Activated CD8-positive, alpha-beta T cell treated with anti-CD3 and anti-CD28 coated beads, Interleukin-2, amount 10 ng/mL, durations not matched to agents 7 days and 5 days (primary cell): ENCODE results near the gene IRF4. TPM values are rescaled to one million over a fixed set of nuclear protein-coding genes. Genes with fewer than 3 reads are reported as not detected.
A peak's percentile ranks its signal among the peaks of the same experiment; 100 is the strongest.
"Not testable (repeated sequence)": the region's sequence is repeated elsewhere in the genome, so short reads cannot be mapped to it uniquely, and the experiment has no call there.

Experiments
- ATAC-seq: fragments of 150-1000 bp; cut with Tn5 transposase; one replicate; pipeline ENCODE4 v1.10.0; 2021; ENCODE audit warnings: moderate library complexity
- CTCF ChIA-PET: fragments of 350-600 bp; sonication (Branson Sonifier 250); formaldehyde crosslinking; loops from one replicate; lab custom pipeline; 2021; ENCODE audit warnings: antibody characterized with exemption; lab: Charles Lee
- POLR2A ChIA-PET: fragments of 350-600 bp; sonication (Branson Sonifier 250); formaldehyde crosslinking; loops from one replicate; lab custom pipeline; 2021; ENCODE audit warnings: antibody characterized with exemption; lab: Charles Lee
- DNase-seq: peaks from one replicate; pipeline ENCODE4 v3.0.0-alpha.2; 2020
- H3K27ac Mint-ChIP-seq: one replicate; pipeline ENCODE4 v1.8.0; 2021; ENCODE audit warnings: mild to moderate bottlenecking, mixed read lengths
- H3K27me3 Mint-ChIP-seq: one replicate; pipeline ENCODE4 v1.8.0; 2021; ENCODE audit warnings: low read depth, mixed read lengths
- H3K36me3 Mint-ChIP-seq: one replicate; pipeline ENCODE4 v1.8.0; 2021; ENCODE audit warnings: low read depth, mixed read lengths
- H3K4me1 Mint-ChIP-seq: one replicate; pipeline ENCODE4 v1.8.0; 2021; ENCODE audit warnings: low read depth, mixed read lengths
- H3K4me3 Mint-ChIP-seq: one replicate; pipeline ENCODE4 v1.8.0; 2021; ENCODE audit warnings: mild to moderate bottlenecking, mixed read lengths
- H3K9me3 Mint-ChIP-seq: one replicate; pipeline ENCODE4 v1.8.0; 2022; ENCODE audit warnings: mixed read lengths; ENCODE audit not compliant: insufficient read depth
- total RNA-seq, 2 experiments: library from RNA; stranded (reverse); gene quantifications; one replicate each; pipeline ENCODE4 v1.2.3, GENCODE V29; 2021

IRF4 gene
- total RNA-seq, 2 experiments from 2014 or later, result 91.2 to 95.2 TPM

DNA sequence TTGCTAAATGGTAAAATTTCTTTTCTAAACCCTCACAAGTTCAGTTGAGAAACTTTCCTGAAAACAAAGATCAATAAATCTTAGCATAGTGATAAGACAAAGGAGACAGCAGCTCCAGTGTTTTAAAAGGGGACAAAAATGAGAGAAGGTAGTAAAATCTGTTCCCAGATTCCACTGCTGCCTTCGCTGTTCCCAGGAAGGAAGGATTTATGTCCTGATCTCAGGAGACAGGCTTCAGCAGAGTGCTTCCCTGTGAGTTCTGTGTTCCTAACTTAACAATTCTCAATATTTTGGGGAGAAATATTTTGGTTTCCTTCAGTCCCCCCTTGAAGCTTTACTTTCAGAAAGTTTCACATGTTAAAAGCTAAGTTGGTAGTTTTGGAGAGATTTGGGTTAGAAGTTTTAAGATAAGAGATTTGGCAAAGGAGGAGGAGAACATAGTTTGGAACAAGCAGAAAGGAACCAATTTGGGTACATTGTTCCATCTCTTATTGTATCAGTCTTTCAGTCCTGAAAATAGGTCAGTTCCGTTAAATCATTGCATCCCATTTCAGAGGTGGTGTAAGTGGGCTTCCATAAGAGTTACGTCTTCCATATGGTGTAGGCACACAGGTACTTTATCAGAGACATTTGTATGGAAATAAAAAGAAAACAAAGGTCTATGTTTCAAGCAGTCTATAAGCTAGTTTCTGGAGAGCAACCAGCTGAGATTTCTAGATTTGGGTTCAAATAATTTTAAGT lies 20.8 kb downstream of the IRF4 start:
- Mint-ChIP-seq H3K27me3 (no peaks in the 10 kb centered on the region), H3K4me3 (no peak overlapping the region), H3K9me3 (peaks cover 28% of the 10 kb centered on the region), H3K36me3 (peaks cover 87% of the 10 kb centered on the region), H3K4me1 (peaks cover 31% of the 10 kb centered on the region), H3K27ac (peak overlapping the region; percentile 16)
- ChIA-PET CTCF (interaction anchor here (1.0 to 2.3 kb wide), 8 partner anchors 8 to 115 kb away, joined by 3 to 19 read pairs (median 4); no protein-coding TSS in a partner anchor), POLR2A (interaction anchor here (0.9 to 15.9 kb wide), 10 partner anchors 8 to 302 kb away, joined by 3 to 231 read pairs (median 4); partner anchors contain the start of gene IRF4)
- ATAC-seq (no peak), DNase-seq (no peak)

DNA sequence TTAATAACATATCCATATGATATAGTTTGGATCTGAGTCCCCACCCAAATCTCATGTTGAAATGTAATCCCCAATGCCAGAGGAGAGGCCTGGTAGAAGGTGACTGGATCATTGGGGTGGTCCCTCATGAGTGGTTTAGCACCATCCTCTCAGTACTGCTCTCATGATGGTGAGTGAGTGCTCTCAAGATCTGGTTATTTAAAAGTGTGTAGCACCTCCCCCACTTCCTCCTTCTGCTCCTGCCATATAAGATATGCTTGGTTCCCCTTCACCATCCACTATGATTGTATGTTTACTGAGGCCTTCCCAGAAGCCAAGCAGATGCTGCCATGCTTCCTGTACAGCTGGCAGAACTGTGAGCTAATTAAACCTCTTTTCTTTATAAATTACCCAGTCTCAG lies 22.9 kb downstream of the IRF4 start:
- Mint-ChIP-seq H3K4me1 (peaks cover 15% of the 10 kb centered on the region), H3K36me3 (peaks cover 67% of the 10 kb centered on the region), H3K27ac (no peak overlapping the region), H3K9me3 (peaks cover 28% of the 10 kb centered on the region), H3K4me3 (no peak overlapping the region), H3K27me3 (no peaks in the 10 kb centered on the region)
- CTCF ChIA-PET, result interaction anchor here (1.3 to 2.3 kb wide), 3 partner anchors 10 to 31 kb away, joined by 3 to 19 read pairs (median 6); partner anchors contain the start of gene IRF4
- POLR2A ChIA-PET, result interaction anchor here (15.9 kb wide), 1 partner anchor 21 kb away, joined by 231 read pairs; the partner anchor contains the start of gene IRF4
- DNase-seq (no peak), ATAC-seq (peak; percentile 34)

DNA sequence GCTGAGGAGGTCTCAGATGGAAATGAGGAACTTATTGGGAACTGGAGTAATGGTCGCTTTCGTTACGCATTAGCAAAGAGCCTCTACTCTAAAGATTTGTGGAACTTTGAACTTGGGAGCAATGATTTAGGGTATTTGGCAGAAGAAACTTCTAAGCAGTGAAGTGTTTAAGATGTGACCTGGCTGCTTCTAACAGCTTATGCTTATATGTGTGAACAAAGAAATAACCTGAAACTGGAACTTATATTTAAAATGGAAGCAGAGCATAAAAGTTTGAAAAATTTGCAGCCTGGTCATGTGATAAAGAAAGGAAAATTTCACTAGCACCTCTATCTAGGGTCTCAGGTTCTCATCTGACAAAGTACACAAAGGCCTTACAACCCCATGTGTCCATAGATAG lies 23.5 kb downstream of the IRF4 start:
- DNase-seq (no peak), ATAC-seq (no peak)
- Mint-ChIP-seq H3K27me3 (no peaks in the 10 kb centered on the region), H3K27ac (no peak overlapping the region), H3K4me3 (no peak overlapping the region), H3K4me1 (peaks cover 11% of the 10 kb centered on the region), H3K36me3 (peaks cover 61% of the 10 kb centered on the region), H3K9me3 (peaks cover 28% of the 10 kb centered on the region)
- ChIA-PET CTCF (no interaction called here), POLR2A (no interaction called here)

DNA sequence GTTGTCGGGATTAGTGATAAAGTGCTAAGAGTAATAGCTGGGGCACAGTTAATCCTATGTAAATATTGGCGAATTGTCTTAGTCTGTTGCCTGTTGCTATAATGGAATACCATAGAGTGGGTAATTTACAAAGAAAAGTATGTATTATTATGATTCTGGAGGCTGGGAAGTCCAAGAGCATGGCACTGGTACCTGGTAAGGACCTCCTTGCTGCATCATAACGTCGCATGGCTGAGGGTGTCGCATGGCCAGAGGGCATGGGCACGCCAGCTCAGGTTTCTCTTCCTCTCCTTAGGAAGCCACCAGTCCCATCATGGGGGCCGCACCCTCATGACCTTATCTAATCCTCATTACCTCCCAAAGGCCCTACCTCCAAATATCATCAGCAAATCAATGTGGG lies 29.7 kb downstream of the IRF4 start:
- ChIA-PET POLR2A (no interaction called here), CTCF (interaction anchor here (0.8 to 2.4 kb wide), 4 partner anchors 9 to 25 kb away, joined by 3 to 9 read pairs (median 4); no protein-coding TSS in a partner anchor)
- H3K4me1 Mint-ChIP-seq, result peaks cover 22% of the 10 kb centered on the region
- ATAC-seq (no peak), DNase-seq (no peak)
- H3K9me3 Mint-ChIP-seq, result peaks cover 7% of the 10 kb centered on the region
- no peaks in the 10 kb centered on the region for H3K27me3 Mint-ChIP-seq
- no peak overlapping the region for H3K27ac Mint-ChIP-seq
- peaks cover 11% of the 10 kb centered on the region for H3K36me3 Mint-ChIP-seq
- no peak overlapping the region for H3K4me3 Mint-ChIP-seq

DNA sequence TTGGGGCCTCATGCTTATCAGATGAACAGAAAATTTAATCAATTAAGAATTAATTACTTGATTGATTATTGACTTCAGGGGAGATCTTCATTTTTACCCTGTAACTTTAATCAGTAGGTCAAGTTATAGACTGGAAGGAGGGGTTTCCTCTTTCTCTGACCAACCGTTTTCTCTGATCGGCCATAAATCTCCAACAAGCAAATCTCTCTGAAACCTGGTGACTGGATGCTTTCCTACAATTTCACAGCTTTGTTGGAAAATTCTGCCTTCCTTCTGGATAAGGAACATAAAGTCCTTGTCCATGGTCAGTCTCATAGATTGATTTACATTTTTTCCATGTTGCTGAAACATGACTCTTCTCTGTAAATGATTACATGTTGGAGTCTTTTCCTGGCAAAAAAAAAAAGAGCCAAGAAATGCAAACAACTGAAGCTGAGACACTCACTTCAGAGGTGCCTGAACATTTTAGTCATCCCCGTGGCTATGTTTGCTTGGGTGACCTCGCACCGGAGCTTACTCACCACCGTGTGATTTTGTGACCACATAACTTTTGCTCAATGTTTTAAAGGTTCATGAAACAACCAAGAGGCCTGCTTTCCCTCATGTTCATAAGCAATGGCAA lies 31.0 kb downstream of the IRF4 start:
- POLR2A ChIA-PET, result interaction anchor here (0.9 to 1.6 kb wide), 3 partner anchors 11 to 25 kb away, joined by 3 to 5 read pairs (median 3); no protein-coding TSS in a partner anchor
- ATAC-seq (peak; percentile 89), DNase-seq (peak; percentile 79)
- H3K9me3 Mint-ChIP-seq, result peaks cover 4% of the 10 kb centered on the region
- no peak overlapping the region for H3K27ac Mint-ChIP-seq
- no peak overlapping the region for H3K4me3 Mint-ChIP-seq
- no peaks in the 10 kb centered on the region for H3K27me3 Mint-ChIP-seq
- peaks cover 22% of the 10 kb centered on the region for H3K4me1 Mint-ChIP-seq
- peaks cover 6% of the 10 kb centered on the region for H3K36me3 Mint-ChIP-seq
- CTCF ChIA-PET, result interaction anchor here (1.0 to 2.4 kb wide), 6 partner anchors 9 to 126 kb away, joined by 3 to 9 read pairs (median 4); no protein-coding TSS in a partner anchor

DNA sequence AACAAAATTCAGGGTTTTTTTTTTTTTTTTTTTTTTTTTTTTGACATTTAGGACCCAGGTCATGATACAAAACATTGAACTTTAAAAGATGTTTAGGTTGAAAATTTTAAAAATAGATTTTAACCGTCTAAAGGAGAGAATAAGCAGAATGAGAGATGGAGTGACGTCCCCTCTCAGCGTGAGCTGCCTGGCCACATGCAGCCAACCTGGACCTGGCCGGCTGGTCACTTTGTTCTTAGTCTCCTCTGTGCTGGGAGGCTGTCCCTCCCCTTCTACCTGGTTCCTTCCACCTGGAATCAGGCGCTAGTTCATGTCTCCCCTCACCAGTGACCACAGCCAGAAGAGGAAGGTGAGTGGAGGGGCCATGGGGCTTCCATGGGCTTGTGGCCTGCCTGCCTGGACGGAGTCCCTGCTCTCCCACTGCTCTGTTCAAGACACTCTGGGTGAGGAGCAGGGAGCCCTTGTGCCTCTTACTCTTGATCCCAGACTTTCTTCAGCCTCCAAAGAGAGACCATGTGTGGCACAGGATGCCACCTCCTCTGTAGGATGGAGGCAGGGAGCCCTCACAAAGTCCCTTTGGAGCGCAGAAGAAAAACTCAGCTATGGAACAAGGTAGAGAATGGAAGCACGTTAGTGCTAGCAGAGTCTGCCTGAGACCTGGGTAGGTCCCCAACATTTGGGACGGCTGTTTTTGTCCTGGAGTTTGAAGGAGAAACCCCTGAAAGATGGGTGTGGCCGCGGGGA lies 31.7 kb downstream of the IRF4 start:
- peak; percentile 17 for ATAC-seq
- H3K27me3 Mint-ChIP-seq, result no peaks in the 10 kb centered on the region
- peak overlapping the region; percentile 36 for H3K27ac Mint-ChIP-seq
- H3K9me3 Mint-ChIP-seq, result peaks cover 4% of the 10 kb centered on the region
- H3K4me3 Mint-ChIP-seq, result no peak overlapping the region
- H3K36me3 Mint-ChIP-seq, result peaks cover 6% of the 10 kb centered on the region
- POLR2A ChIA-PET, result interaction anchor here (0.9 to 1.6 kb wide), 3 partner anchors 12 to 25 kb away, joined by 3 to 5 read pairs (median 3); no protein-coding TSS in a partner anchor
- CTCF ChIA-PET, result interaction anchor here (1.0 to 2.4 kb wide), 6 partner anchors 9 to 126 kb away, joined by 3 to 9 read pairs (median 4); no protein-coding TSS in a partner anchor
- no peak for DNase-seq
- peaks cover 29% of the 10 kb centered on the region for H3K4me1 Mint-ChIP-seq

DNA sequence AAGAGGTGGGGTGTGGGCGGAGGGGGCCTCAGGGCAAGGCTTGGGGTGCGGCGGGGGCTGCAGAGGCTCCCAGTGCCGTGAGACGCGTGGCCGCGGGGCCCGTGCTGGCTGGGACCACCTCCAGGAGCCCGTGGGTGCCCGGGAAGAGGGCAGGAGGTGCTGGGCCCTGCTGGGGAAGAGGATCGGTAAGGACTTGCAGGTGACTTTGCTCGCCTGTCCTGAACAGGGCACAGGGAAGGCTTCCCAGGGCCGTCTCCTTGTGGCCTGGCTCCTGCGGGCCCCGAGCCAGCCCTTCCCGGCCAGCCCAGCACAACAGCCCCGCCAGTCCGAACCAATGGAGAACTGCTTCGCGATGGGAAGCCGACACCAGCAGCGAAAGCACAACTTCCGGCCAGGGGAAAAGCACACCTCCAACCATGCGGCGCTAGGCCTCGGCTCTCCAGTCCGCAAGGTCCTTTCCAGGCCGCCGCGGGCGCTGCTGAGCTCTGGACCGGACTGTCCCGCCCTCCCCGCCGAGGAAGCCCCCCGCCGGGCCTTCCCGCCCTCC lies 32.3 kb downstream of the IRF4 start:
- Mint-ChIP-seq H3K9me3 (peaks cover 4% of the 10 kb centered on the region), H3K4me1 (peaks cover 35% of the 10 kb centered on the region), H3K27me3 (no peaks in the 10 kb centered on the region), H3K36me3 (peaks cover 6% of the 10 kb centered on the region), H3K4me3 (no peak overlapping the region), H3K27ac (no peak overlapping the region)
- CTCF ChIA-PET, result no interaction called here
- ATAC-seq (no peak), DNase-seq (no peak)
- POLR2A ChIA-PET, result interaction anchor here (0.9 kb wide), 1 partner anchor 20 kb away, joined by 5 read pairs; no protein-coding TSS in a partner anchor

DNA sequence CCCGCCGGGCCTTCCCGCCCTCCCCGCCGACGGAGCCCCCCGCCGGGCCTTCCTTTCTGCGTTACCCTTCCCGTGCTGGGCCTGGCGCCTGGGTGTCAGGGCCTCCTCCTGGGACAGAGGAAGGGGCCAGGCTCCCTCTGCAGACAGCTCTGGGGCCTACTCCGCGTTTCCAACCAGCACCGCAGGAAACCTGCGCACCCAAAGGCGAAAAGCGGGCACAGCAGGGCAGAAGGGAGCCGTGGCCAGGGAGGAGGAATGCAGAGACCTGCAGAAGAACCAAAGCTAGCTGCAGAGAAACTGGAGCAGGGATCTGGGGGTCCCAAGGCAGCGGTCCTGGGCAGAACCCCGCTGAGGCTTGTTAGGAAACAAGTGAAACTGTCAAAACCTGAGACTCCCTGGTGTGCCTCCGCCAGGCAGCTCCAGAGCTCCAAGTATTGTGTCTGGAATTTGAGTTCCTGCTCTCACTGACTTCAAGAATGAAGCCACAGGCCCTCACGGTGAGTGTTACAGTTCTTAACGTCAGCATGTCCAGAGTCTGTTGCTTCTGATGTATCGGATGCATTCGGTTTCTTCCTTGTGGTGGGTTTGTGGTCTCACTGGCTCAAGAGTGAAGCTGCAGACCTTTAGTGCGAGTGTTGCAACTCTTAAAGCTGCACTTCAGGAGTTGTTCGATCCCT lies 33.3 kb downstream of the IRF4 start:
- H3K27me3 Mint-ChIP-seq, result no peaks in the 10 kb centered on the region
- no peak overlapping the region for H3K4me3 Mint-ChIP-seq
- H3K27ac Mint-ChIP-seq, result no peak overlapping the region
- no peak for ATAC-seq
- H3K36me3 Mint-ChIP-seq, result peaks cover 6% of the 10 kb centered on the region
- POLR2A ChIA-PET, result interaction anchor here (1.0 to 2.0 kb wide), 2 partner anchors 15 to 25 kb away, joined by 4 to 6 read pairs; no protein-coding TSS in a partner anchor
- H3K9me3 Mint-ChIP-seq, result peaks cover 4% of the 10 kb centered on the region
- CTCF ChIA-PET, result interaction anchor here (1.2 kb wide), 1 partner anchor 10 kb away, joined by 6 read pairs; no protein-coding TSS in a partner anchor
- H3K4me1 Mint-ChIP-seq, result peaks cover 45% of the 10 kb centered on the region
- DNase-seq, result no peak

DNA sequence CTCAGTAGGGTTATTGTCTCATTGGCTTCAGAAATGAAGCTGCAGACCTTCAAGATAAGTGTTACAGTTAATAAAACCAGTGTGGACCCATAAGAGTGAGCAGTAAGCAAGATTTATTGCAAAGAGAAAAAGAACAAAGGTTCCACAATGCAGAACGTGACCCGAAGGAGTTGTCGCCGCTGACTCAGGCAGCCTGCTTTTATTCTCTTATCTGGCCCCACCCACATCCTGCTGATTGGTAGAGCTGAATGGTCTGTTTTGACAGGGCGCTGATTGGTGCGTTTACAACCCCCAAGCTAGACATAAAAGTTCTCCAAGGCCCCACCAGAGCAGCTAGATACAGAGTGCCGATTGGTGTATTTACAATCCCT lies 33.9 kb downstream of the IRF4 start:
- not testable (repeated sequence) for H3K27me3 Mint-ChIP-seq, ATAC-seq, H3K27ac Mint-ChIP-seq, H3K4me3 Mint-ChIP-seq, DNase-seq, H3K9me3 Mint-ChIP-seq, H3K36me3 Mint-ChIP-seq
- peaks cover 49% of the 10 kb centered on the region for H3K4me1 Mint-ChIP-seq
- ChIA-PET POLR2A (interaction anchor here (1.0 to 2.0 kb wide), 2 partner anchors 15 to 26 kb away, joined by 4 to 6 read pairs; no protein-coding TSS in a partner anchor), CTCF (interaction anchor here (1.2 to 1.3 kb wide), 2 partner anchors 9 to 64 kb away, joined by 3 to 6 read pairs; no protein-coding TSS in a partner anchor)

DNA sequence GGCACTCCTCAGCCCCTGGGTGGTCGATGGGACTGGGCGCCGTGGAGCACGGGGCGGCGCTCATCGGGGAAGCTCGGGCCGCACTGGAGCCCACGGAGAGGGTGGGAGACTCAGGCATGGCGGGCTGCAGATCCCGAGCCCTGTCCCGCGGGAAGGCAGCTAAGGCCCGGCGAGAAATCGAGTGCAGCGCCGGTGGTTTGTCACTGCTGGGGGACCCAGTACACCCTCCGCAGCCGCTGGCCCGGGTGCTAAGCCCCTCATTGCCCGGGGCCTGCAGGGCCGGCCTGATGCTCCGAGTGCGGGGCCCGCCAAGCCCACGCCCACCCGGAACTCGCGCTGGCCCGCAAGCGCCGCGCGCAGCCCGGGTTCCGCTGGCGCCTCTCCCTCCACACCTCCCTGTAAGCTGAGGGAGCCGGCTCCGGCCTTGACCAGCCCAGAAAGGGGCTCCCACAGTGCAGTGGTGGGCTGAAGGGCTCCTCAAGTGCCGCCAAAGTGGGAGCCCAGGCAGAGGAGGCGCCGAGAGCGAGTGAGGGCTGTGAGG lies 34.7 kb downstream of the IRF4 start:
- ATAC-seq, H3K27ac Mint-ChIP-seq, H3K36me3 Mint-ChIP-seq, H3K4me3 Mint-ChIP-seq, H3K9me3 Mint-ChIP-seq, DNase-seq, H3K27me3 Mint-ChIP-seq: not testable (repeated sequence)
- peaks cover 57% of the 10 kb centered on the region for H3K4me1 Mint-ChIP-seq
- CTCF ChIA-PET, result interaction anchor here (1.2 to 1.3 kb wide), 2 partner anchors 9 to 63 kb away, joined by 3 to 6 read pairs; no protein-coding TSS in a partner anchor
- POLR2A ChIA-PET, result interaction anchor here (2.0 kb wide), 1 partner anchor 16 kb away, joined by 6 read pairs; no protein-coding TSS in a partner anchor
